ENCODE measurements around the gene ID4.

The ID4 gene

DNA sequence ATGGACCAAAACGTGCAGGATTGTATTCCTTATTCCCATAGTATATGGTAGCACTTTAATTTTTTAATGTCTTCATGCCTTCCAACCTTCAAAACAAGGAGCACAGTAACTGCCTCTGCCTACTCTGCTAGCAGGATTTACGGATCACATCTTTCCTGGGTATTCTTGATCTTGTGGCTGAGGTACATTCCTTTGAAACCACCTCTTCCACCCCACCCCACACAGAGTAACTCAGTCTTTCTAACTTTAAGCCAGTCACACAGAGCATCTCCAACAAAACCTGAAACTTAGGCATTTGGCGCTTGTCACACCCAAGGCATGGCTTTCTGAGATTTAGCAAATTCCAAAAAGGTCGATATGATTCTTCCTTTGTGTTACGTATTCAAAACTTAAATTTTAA lies 2.3 kb upstream of the ID4 start:
- no peaks in the 10 kb centered on the region for H3K4me1 ChIP-seq (ENCODE audit: insufficient read depth, low read length, severe bottlenecking)
- no peaks in the 10 kb centered on the region for H4K20me1 ChIP-seq (ENCODE audit: insufficient read depth, low read length)
- no peak overlapping the region for H3K4me3 ChIP-seq (ENCODE audit: low read depth, low read length, poor library complexity, severe bottlenecking)
- H3K4me2 ChIP-seq (ENCODE audit: low read length), result no peak overlapping the region
- no peaks in the 10 kb centered on the region for H3K9me2 ChIP-seq (ENCODE audit: low read depth, low read length)
- no peaks in the 10 kb centered on the region for H3F3A ChIP-seq (ENCODE audit: insufficient read depth, low read length)
- no peaks in the 10 kb centered on the region for H3K9me3 ChIP-seq (ENCODE audit: low read length)
- H3K27ac ChIP-seq (ENCODE audit: low read depth, low read length, poor library complexity, severe bottlenecking), result no peak overlapping the region
- H2AFZ ChIP-seq (ENCODE audit: low read length), result no peak overlapping the region
- no peak overlapping the region for H3K9ac ChIP-seq (ENCODE audit: low read length)
- H3K36me3 ChIP-seq (ENCODE audit: insufficient read depth, low read length), result no peaks in the 10 kb centered on the region
- no peaks in the 10 kb centered on the region for H3K79me2 ChIP-seq (ENCODE audit: insufficient read depth, low read length)
- H3K27me3 ChIP-seq (ENCODE audit: insufficient read depth, low read length), result no peaks in the 10 kb centered on the region
- no peak for TF ChIP-seq EZH2 (IDR thresholded peaks at IDR 0.05; ENCODE audit: borderline replicate concordance, low read length)
- TF ChIP-seq, protein P1, sequence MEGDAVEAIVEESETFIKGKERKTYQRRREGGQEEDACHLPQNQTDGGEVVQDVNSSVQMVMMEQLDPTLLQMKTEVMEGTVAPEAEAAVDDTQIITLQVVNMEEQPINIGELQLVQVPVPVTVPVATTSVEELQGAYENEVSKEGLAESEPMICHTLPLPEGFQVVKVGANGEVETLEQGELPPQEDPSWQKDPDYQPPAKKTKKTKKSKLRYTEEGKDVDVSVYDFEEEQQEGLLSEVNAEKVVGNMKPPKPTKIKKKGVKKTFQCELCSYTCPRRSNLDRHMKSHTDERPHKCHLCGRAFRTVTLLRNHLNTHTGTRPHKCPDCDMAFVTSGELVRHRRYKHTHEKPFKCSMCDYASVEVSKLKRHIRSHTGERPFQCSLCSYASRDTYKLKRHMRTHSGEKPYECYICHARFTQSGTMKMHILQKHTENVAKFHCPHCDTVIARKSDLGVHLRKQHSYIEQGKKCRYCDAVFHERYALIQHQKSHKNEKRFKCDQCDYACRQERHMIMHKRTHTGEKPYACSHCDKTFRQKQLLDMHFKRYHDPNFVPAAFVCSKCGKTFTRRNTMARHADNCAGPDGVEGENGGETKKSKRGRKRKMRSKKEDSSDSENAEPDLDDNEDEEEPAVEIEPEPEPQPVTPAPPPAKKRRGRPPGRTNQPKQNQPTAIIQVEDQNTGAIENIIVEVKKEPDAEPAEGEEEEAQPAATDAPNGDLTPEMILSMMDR (IDR thresholded peaks at IDR 0.05; ENCODE audit: low read length), result no peak

DNA sequence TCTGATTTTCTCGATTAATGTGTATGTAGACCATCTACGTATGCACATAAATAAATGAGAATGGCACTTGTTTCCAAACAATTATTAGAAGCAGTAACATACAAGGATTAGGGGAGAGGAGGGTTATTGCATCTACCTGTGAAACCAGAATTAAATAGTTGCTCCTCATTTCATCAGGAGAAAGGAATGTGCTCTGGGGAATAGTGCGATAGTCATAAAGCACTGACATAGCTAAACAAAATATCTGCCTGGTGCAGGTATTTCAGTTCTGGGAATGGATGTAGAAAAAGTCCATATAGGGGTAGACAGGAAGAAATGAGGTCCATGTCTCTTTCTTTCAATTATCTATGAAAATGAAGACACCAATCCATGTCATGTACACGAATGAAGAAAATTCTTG lies 1.6 kb upstream of the ID4 start:
- no peaks in the 10 kb centered on the region for H3K27me3 ChIP-seq (ENCODE audit: insufficient read depth, low read length)

DNA sequence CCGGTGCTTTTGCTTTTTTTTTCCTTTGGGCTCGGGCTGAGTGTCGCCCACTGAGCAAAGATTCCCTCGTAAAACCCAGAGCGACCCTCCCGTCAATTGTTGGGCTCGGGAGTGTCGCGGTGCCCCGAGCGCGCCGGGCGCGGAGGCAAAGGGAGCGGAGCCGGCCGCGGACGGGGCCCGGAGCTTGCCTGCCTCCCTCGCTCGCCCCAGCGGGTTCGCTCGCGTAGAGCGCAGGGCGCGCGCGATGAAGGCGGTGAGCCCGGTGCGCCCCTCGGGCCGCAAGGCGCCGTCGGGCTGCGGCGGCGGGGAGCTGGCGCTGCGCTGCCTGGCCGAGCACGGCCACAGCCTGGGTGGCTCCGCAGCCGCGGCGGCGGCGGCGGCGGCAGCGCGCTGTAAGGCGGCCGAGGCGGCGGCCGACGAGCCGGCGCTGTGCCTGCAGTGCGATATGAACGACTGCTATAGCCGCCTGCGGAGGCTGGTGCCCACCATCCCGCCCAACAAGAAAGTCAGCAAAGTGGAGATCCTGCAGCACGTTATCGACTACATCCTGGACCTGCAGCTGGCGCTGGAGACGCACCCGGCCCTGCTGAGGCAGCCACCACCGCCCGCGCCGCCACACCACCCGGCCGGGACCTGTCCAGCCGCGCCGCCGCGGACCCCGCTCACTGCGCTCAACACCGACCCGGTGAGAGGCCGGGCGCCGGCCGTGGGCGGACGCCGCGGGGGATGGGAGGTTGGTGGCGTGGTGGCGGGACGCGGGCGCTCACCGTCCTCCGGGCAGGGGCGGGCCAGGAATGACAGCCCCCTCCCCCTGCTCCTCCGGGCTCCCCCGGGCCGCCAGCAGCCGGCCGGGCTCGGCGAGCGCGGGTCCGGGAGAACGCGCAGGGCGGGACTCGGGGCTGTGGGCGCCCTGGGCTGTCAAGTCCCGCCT lies 606 bp downstream of the ID4 start:
- no peaks in the 10 kb centered on the region for H3K4me1 ChIP-seq (ENCODE audit: insufficient read depth, low read length, severe bottlenecking)
- no peaks in the 10 kb centered on the region for H3K79me2 ChIP-seq (ENCODE audit: insufficient read depth, low read length)
- H3F3A ChIP-seq (ENCODE audit: insufficient read depth, low read length), result no peaks in the 10 kb centered on the region
- H3K9me2 ChIP-seq (ENCODE audit: low read depth, low read length), result no peaks in the 10 kb centered on the region
- no peak overlapping the region for H3K9ac ChIP-seq (ENCODE audit: low read length)
- H3K36me3 ChIP-seq (ENCODE audit: insufficient read depth, low read length), result no peaks in the 10 kb centered on the region
- no peak overlapping the region for H2AFZ ChIP-seq (ENCODE audit: low read length)
- H3K27ac ChIP-seq (ENCODE audit: low read depth, low read length, poor library complexity, severe bottlenecking), result no peak overlapping the region
- no peak for TF ChIP-seq EZH2 (IDR thresholded peaks at IDR 0.05; ENCODE audit: borderline replicate concordance, low read length)
- TF ChIP-seq, protein P1 (IDR thresholded peaks at IDR 0.05; ENCODE audit: low read length), result no peak
- no peak overlapping the region for H3K4me3 ChIP-seq (ENCODE audit: low read depth, low read length, poor library complexity, severe bottlenecking)
- no peaks in the 10 kb centered on the region for H3K9me3 ChIP-seq (ENCODE audit: low read length)
- no peaks in the 10 kb centered on the region for H4K20me1 ChIP-seq (ENCODE audit: insufficient read depth, low read length)
- no peak overlapping the region for H3K4me2 ChIP-seq (ENCODE audit: low read length)
- H3K27me3 ChIP-seq (ENCODE audit: insufficient read depth, low read length), result no peaks in the 10 kb centered on the region

More for the DNA sequence above, 1.6 kb upstream of the ID4 start:
- Histone ChIP-seq H4K20me1 (ENCODE audit: insufficient read depth, low read length) (no peaks in the 10 kb centered on the region), H3K4me3 (ENCODE audit: low read depth, low read length, poor library complexity, severe bottlenecking) (no peak overlapping the region), H3K4me1 (ENCODE audit: insufficient read depth, low read length, severe bottlenecking) (no peaks in the 10 kb centered on the region), H3K36me3 (ENCODE audit: insufficient read depth, low read length) (no peaks in the 10 kb centered on the region), H3F3A (ENCODE audit: insufficient read depth, low read length) (no peaks in the 10 kb centered on the region), H2AFZ (ENCODE audit: low read length) (no peak overlapping the region), H3K9ac (ENCODE audit: low read length) (no peak overlapping the region), H3K9me2 (ENCODE audit: low read depth, low read length) (no peaks in the 10 kb centered on the region), H3K79me2 (ENCODE audit: insufficient read depth, low read length) (no peaks in the 10 kb centered on the region), H3K9me3 (ENCODE audit: low read length) (no peaks in the 10 kb centered on the region), H3K27ac (ENCODE audit: low read depth, low read length, poor library complexity, severe bottlenecking) (no peak overlapping the region), H3K4me2 (ENCODE audit: low read length) (no peak overlapping the region)
- TF ChIP-seq EZH2 (IDR thresholded peaks at IDR 0.05; ENCODE audit: borderline replicate concordance, low read length), result no peak
- TF ChIP-seq, protein P1 (IDR thresholded peaks at IDR 0.05; ENCODE audit: low read length), result no peak

Data from OCI-LY1 (cell line).